HepG2 (cell line): ENCODE measurements around the gene VPS37D. TPM values are rescaled to one million over a fixed set of nuclear protein-coding genes. Genes with fewer than 3 reads are reported as not detected.

ENCODE experiments used
- ARNT2 ChIP-seq: sonication (generic); formaldehyde crosslinking; IDR thresholded peaks from 2 replicates; pipeline ENCODE4 v1.8.0; 2022; ENCODE audit warnings: mild to moderate bottlenecking, low read depth, missing genetic modification reagents, moderate library complexity
- CTCF ChIP-seq: sonication (generic); formaldehyde crosslinking; IDR thresholded peaks from 2 replicates; pipeline ENCODE4 v1.5.0; 2020; ENCODE audit warnings: mild to moderate bottlenecking, missing genetic modification reagents, moderate library complexity
- E2F1 ChIP-seq: sonication (generic); formaldehyde crosslinking; IDR thresholded peaks from 2 replicates; pipeline ENCODE4 v1.5.0; 2020; ENCODE audit warnings: missing genetic modification reagents
- HCFC1 ChIP-seq: fragments of 150-350 bp; IDR thresholded peaks from 2 replicates; pipeline ENCODE4 v1.6.1; 2014; ENCODE audit warnings: low read depth, low read length
- MTA1 ChIP-seq: sonication (generic); formaldehyde crosslinking; IDR thresholded peaks from 2 replicates; pipeline ENCODE4 v1.4.0; 2020; ENCODE audit warnings: missing genetic modification reagents, mild to moderate bottlenecking, borderline replicate concordance
- NR2F1 ChIP-seq, 2 experiments: fragments of 450-650 bp in 1 of 2; formaldehyde crosslinking in 1 of 2; IDR thresholded peaks; 2 replicates each; pipeline versions ENCODE4 v1.5.0 to v1.6.1; 2016 to 2020; ENCODE audit warnings: mild to moderate bottlenecking in 1 of 2, missing compliant biosample characterization in 1 of 2, missing genetic modification reagents in 1 of 2, moderate library complexity in 1 of 2
- RBM22 ChIP-seq: fragments of 200-400 bp; formaldehyde crosslinking; optimal IDR thresholded peaks from 2 replicates; pipeline ENCODE3; 2017; ENCODE audit warnings: mild to moderate bottlenecking, low read length, moderate library complexity
- SIX4 ChIP-seq: sonication (generic); formaldehyde crosslinking; IDR thresholded peaks from 2 replicates; pipeline ENCODE4 v1.4.0; 2020; ENCODE audit warnings: missing genetic modification reagents
- ZFP90 ChIP-seq: sonication (generic); formaldehyde crosslinking; IDR thresholded peaks from 2 replicates; pipeline ENCODE4 v1.8.0; 2022; ENCODE audit warnings: missing genetic modification reagents, mild to moderate bottlenecking, inconsistent platforms, borderline replicate concordance
- ZFYVE20 ChIP-seq: sonication (generic); formaldehyde crosslinking; IDR thresholded peaks from 2 replicates; pipeline ENCODE4 v1.8.0; 2023; ENCODE audit warnings: low read depth, mild to moderate bottlenecking, moderate library complexity, missing genetic modification reagents, borderline replicate concordance
- ZNF142 ChIP-seq: sonication (generic); formaldehyde crosslinking; IDR thresholded peaks from 2 replicates; pipeline ENCODE4 v1.4.0; 2020; ENCODE audit warnings: missing genetic modification reagents
- ZNF275 ChIP-seq: sonication (generic); formaldehyde crosslinking; IDR thresholded peaks from 2 replicates; pipeline ENCODE4 v1.8.0; 2022; ENCODE audit warnings: missing genetic modification reagents, mild to moderate bottlenecking, inconsistent platforms, borderline replicate concordance
- ZNF513 ChIP-seq: sonication (generic); formaldehyde crosslinking; conservative IDR thresholded peaks from 2 replicates; pipeline ENCODE4 v1.5.0; 2020; ENCODE audit warnings: missing genetic modification reagents
- ZNF773 ChIP-seq: sonication (generic); formaldehyde crosslinking; IDR thresholded peaks from 2 replicates; pipeline ENCODE4 v1.4.0; 2020; ENCODE audit warnings: missing genetic modification reagents, borderline replicate concordance
- ZSCAN31 ChIP-seq: sonication (generic); formaldehyde crosslinking; IDR thresholded peaks from 2 replicates; pipeline ENCODE4 v1.5.0; 2020; ENCODE audit warnings: low read depth, mild to moderate bottlenecking, missing genetic modification reagents
- polyA plus RNA-seq, 8 experiments: library from polyadenylated mRNA; depleted of rRNA in 3 of 8; stranded (reverse) in 7 of 8; unstranded in 1 of 8; fragments of >200 nt; fragmentation: Illumina TruSeq in 4 of 8; extraction: Trizol in 4 of 8; gene quantifications; 2 replicates each; pipeline versions ENCODE4 v1.2.1 to v1.2.3, GENCODE V29; 2011 to 2016; ENCODE audit warnings: low read depth in 4 of 8, missing spikeins in 1 of 8, mixed read lengths in 1 of 8; ENCODE audit not compliant: insufficient read depth in 1 of 8
- total RNA-seq, 5 experiments: library from RNA; depleted of rRNA; stranded (reverse); fragments of >200 nt; fragmentation: Illumina TruSeq; extraction: Trizol; gene quantifications; 2 replicates each; pipeline ENCODE4 v1.2.3, GENCODE V29; 2016; ENCODE audit warnings: low read depth in 1 of 5

The VPS37D gene
- total and polyA plus RNA-seq, 2 of the 13 experiments (the other 11 are each of a cell fraction or from before 2014, with no cell fraction given) = 3.8 to 6.3 TPM

GRCh38 chr7:73622909-73623797 is 44.5 kb upstream of the VPS37D start (continued):
- TF ChIP-seq ZNF275 (CRISPR knock-in tag) = no peak
- TF ChIP-seq MTA1 = peak; percentile 98
- TF ChIP-seq ZNF513 = no peak
- TF ChIP-seq ZSCAN31 (CRISPR knock-in tag) = peak; percentile 84
- TF ChIP-seq ZFYVE20 (CRISPR knock-in tag) = no peak
- TF ChIP-seq HCFC1 = no peak
- TF ChIP-seq ZNF142 (CRISPR knock-in tag) = no peak; the same call in none of the 2 replicates
- no peak for TF ChIP-seq ZNF773 (CRISPR knock-in tag)
- TF ChIP-seq ARNT2 (CRISPR knock-in tag) = peak; percentile 67
- TF ChIP-seq NR2F1 (CRISPR knock-in tag; IDR thresholded peaks at IDR 0.05) = peak; percentile 91 to 94
- peak; percentile 83 for TF ChIP-seq E2F1
- peak; percentile 11; the same call in 1 of the 2 replicates for TF ChIP-seq CTCF (CRISPR knock-in tag)
- peak; percentile 96 for TF ChIP-seq SIX4 (CRISPR knock-in tag)
- TF ChIP-seq ZFP90 = peak; percentile 35; the same call in 1 of the 2 replicates
- peak; percentile 35 for TF ChIP-seq RBM22
